PC-3 (cell line): ENCODE results near the gene ST6GALNAC3. TPM values are rescaled to one million over a fixed set of nuclear protein-coding genes. Genes with fewer than 3 reads are reported as not detected.

ENCODE experiments used
- ATAC-seq: fragments of 200-7000 bp; cut with Tn5 transposase; 2 replicates; pipeline ENCODE4 v1.9.1; 2020; ENCODE audit warnings: mild to moderate bottlenecking, moderate library complexity
- BruUV-seq: library from RNA; stranded (reverse); fragments of 400-500 nt; replicated peaks from 2 replicates; lab custom pipeline; 2021; lab: Mats Ljungman, UMichigan
- CTCF ChIA-PET: fragments of 300-600 bp; sonication (Branson Sonifier 250); formaldehyde crosslinking; loops from one replicate; lab custom pipeline; 2022; ENCODE audit warnings: antibody characterized with exemption; lab: Charles Lee
- POLR2A ChIA-PET: fragments of 300-600 bp; sonication (Branson Sonifier 250); formaldehyde crosslinking; loops from one replicate; lab custom pipeline; 2022; ENCODE audit warnings: antibody characterized with exemption; ENCODE audit not compliant: unreplicated experiment; lab: Charles Lee
- DNase-seq: peaks from one replicate; pipeline ENCODE4 v3.0.0-alpha.2; 2015
- H2AFZ ChIP-seq: fragments of 300-600 bp; sonication (generic); 2 replicates; pipeline ENCODE4 v1.6.0; 2016; ENCODE audit warnings: antibody characterized with exemption, low read length
- H3F3A ChIP-seq: fragments of 300-600 bp; sonication (generic); one replicate; pipeline ENCODE4 v1.6.0; 2017; ENCODE audit warnings: antibody characterized with exemption, low read length, control low read depth, mild to moderate bottlenecking; ENCODE audit not compliant: unreplicated experiment
- H3K27ac ChIP-seq: fragments of 300-600 bp; sonication (generic); 2 replicates; pipeline ENCODE4 v1.5.1; 2016; ENCODE audit warnings: mild to moderate bottlenecking, low read length
- H3K27me3 ChIP-seq: fragments of 300-600 bp; sonication (generic); 2 replicates; pipeline ENCODE4 v1.6.1; 2016; ENCODE audit warnings: low read length, mixed read lengths
- H3K36me3 ChIP-seq: fragments of 300-600 bp; sonication (generic); 2 replicates; pipeline ENCODE4 v1.6.1; 2016; ENCODE audit warnings: low read depth, mixed run types, low read length, mixed read lengths
- H3K4me1 ChIP-seq: fragments of 300-600 bp; sonication (generic); 2 replicates; pipeline ENCODE4 v1.5.1; 2016; ENCODE audit warnings: low read length; ENCODE audit not compliant: insufficient read depth
- H3K4me2 ChIP-seq: fragments of 300-600 bp; sonication (generic); 2 replicates; pipeline ENCODE4 v1.6.0; 2016; ENCODE audit warnings: low read length
- H3K4me3 ChIP-seq: fragments of 300-600 bp; sonication (generic); 2 replicates; pipeline ENCODE4 v1.5.1; 2016; ENCODE audit warnings: mild to moderate bottlenecking, low read length, mixed read lengths
- H3K79me2 ChIP-seq: fragments of 300-600 bp; sonication (generic); 2 replicates; pipeline ENCODE4 v1.6.1; 2017; ENCODE audit warnings: low read length, mixed read lengths
- H3K9ac ChIP-seq: fragments of 300-600 bp; sonication (generic); 2 replicates; pipeline ENCODE4 v1.6.0; 2016; ENCODE audit warnings: mild to moderate bottlenecking, low read length
- H3K9me2 ChIP-seq: fragments of 300-600 bp; sonication (generic); replicated peaks from 2 replicates; pipeline ENCODE4 v1.6.1; 2016; ENCODE audit warnings: mixed run types, low read length, mixed read lengths
- H3K9me3 ChIP-seq: fragments of 300-600 bp; sonication (generic); 2 replicates; pipeline ENCODE4 v1.6.1; 2016; ENCODE audit warnings: low read length, mixed read lengths
- H4K20me1 ChIP-seq: fragments of 300-600 bp; sonication (generic); 2 replicates; pipeline ENCODE4 v1.6.1; 2016; ENCODE audit warnings: low read length, mixed read lengths
- CTCF ChIP-seq: fragments of 300-600 bp; sonication (generic); conservative IDR thresholded peaks from 2 replicates; pipeline ENCODE4 v1.5.1; 2017; ENCODE audit warnings: antibody characterized with exemption, low read depth, mild to moderate bottlenecking, low read length
- EZH2 ChIP-seq: fragments of 300-600 bp; sonication (generic); IDR thresholded peaks from one replicate; pipeline ENCODE4 v1.6.1; 2017; ENCODE audit warnings: antibody characterized with exemption, mild to moderate bottlenecking, low read length; ENCODE audit not compliant: unreplicated experiment
- EZH2phosphoT487 ChIP-seq: fragments of 300-600 bp; sonication (generic); IDR thresholded peaks from 2 replicates; pipeline ENCODE4 v1.6.1; 2018; ENCODE audit warnings: mild to moderate bottlenecking, antibody characterized with exemption, low read length, borderline replicate concordance
- intact Hi-C: fragments of 100-400 bp; cut with micrococcal nuclease; formaldehyde crosslinking; loops from 2 replicates; pipeline ENCODE4 v1.9.0; 2023
- total RNA-seq: library from RNA; depleted of rRNA; stranded (reverse); fragments of >200 nt; gene quantifications from 2 replicates; pipeline ENCODE4 v1.2.3, GENCODE V29; 2014

Gene ST6GALNAC3
- total RNA-seq, 1 experiment from 2014 or later = not detected

DNA sequence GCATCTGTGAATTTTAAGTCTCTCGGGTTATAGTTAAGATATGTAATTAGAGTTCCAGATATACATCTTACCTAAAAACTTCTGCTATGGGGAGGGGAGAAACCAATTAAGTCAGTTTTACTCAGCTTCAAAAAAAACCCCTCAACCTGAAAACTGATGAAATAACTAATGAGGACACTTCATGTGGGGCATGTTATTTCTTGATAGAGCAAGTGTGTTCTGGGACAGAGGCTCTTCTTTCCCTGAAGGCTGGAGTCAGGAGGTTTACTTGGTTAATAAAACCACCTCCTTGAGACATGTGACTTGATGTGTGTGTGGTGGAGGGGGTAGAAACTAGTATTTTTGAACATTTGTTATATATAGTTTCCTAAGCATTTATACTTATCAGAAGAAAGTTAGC lies 479.7 kb downstream of the ST6GALNAC3 start:
- no peaks in the 10 kb centered on the region for H3K79me2 ChIP-seq
- no peaks in the 10 kb centered on the region for H3K4me1 ChIP-seq
- no peaks in the 10 kb centered on the region for H3K9me2 ChIP-seq
- H3F3A ChIP-seq = no peaks in the 10 kb centered on the region
- ATAC-seq (no peak), DNase-seq (no peak)
- no peak for TF ChIP-seq EZH2phosphoT487
- no peak for TF ChIP-seq CTCF
- TF ChIP-seq EZH2 = no peak
- no peak overlapping the region for H3K4me3 ChIP-seq
- CTCF ChIA-PET = no interaction called here
- H3K9ac ChIP-seq = no peak overlapping the region
- no peak overlapping the region for H2AFZ ChIP-seq
- POLR2A ChIA-PET = no interaction called here
- no TSS peak for BruUV-seq
- no peak overlapping the region for H3K4me2 ChIP-seq
- no peak overlapping the region for H3K27ac ChIP-seq
- no peaks in the 10 kb centered on the region for H4K20me1 ChIP-seq
- intact Hi-C loops = no loop called here
- no peaks in the 10 kb centered on the region for H3K9me3 ChIP-seq
- H3K36me3 ChIP-seq = no peaks in the 10 kb centered on the region
- peaks cover 12% of the 10 kb centered on the region; the same call in 1 of the 2 replicates for H3K27me3 ChIP-seq

DNA sequence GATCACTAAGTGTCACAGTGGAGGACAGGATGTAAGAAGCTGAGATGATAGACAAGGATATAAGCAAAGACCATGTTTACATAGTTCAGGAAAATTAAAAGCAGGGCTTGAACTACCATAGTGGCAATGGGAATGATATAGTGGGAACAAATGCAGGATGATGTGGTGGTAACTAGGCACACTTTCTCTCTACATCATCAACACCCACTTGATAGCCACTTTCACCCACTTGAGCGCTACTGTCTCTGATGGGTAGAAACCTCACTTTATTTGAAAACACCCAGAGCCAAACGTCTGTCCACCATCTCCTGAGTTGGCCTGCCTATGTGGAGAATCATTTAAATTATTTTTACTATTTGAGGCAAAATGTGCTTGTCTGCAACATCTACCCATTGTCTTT lies 487.7 kb downstream of the ST6GALNAC3 start:
- TF ChIP-seq CTCF (no peak), EZH2 (no peak), EZH2phosphoT487 (no peak)
- Histone ChIP-seq H3K4me3 (no peak overlapping the region), H3K4me1 (no peaks in the 10 kb centered on the region), H3K27me3 (peaks cover 36% of the 10 kb centered on the region), H4K20me1 (no peaks in the 10 kb centered on the region), H3F3A (no peaks in the 10 kb centered on the region), H3K9me2 (no peaks in the 10 kb centered on the region), H3K4me2 (no peak overlapping the region), H3K36me3 (no peaks in the 10 kb centered on the region), H3K27ac (no peak overlapping the region), H2AFZ (no peak overlapping the region), H3K9ac (no peak overlapping the region), H3K9me3 (no peaks in the 10 kb centered on the region), H3K79me2 (no peaks in the 10 kb centered on the region)
- no TSS peak for BruUV-seq
- DNase-seq (no peak), ATAC-seq (no peak)
- POLR2A ChIA-PET = no interaction called here
- intact Hi-C loops = no loop called here
- CTCF ChIA-PET = no interaction called here

GRCh38 chr1:76568573-76569238 lies 494.2 kb downstream of the ST6GALNAC3 start:
- H4K20me1 ChIP-seq = no peaks in the 10 kb centered on the region
- H3K27ac ChIP-seq = no peak overlapping the region
- no peaks in the 10 kb centered on the region for H3K79me2 ChIP-seq
- CTCF ChIA-PET = no interaction called here
- POLR2A ChIA-PET = no interaction called here
- no peak overlapping the region for H3K4me2 ChIP-seq
- no TSS peak for BruUV-seq
- DNase-seq (no peak), ATAC-seq (no peak)
- no peak for TF ChIP-seq EZH2phosphoT487
- H3K27me3 ChIP-seq = peaks cover 24% of the 10 kb centered on the region
- H2AFZ ChIP-seq = no peak overlapping the region
- no peaks in the 10 kb centered on the region for H3K9me3 ChIP-seq
- no peaks in the 10 kb centered on the region for H3K36me3 ChIP-seq
- no peak overlapping the region for H3K9ac ChIP-seq
- no peaks in the 10 kb centered on the region for H3F3A ChIP-seq
- no peak overlapping the region for H3K4me3 ChIP-seq
- H3K9me2 ChIP-seq = no peaks in the 10 kb centered on the region
- H3K4me1 ChIP-seq = no peaks in the 10 kb centered on the region
- intact Hi-C loops = no loop called here
